Body of pancreas (tissue), 4 donors: ENCODE data around the gene CSRP3. TPM values are rescaled to one million over a fixed set of nuclear protein-coding genes. Genes with fewer than 3 reads are reported as not detected.

Source experiments
- ATAC-seq: fragments of 150-250 bp; one replicate; pipeline ENCODE4 v1.9.1; 2016
- DNase-seq, 4 donors: peaks; one replicate each; pipeline ENCODE4 v3.0.0-alpha.2; 2019
- H3K27ac ChIP-seq, 4 donors: fragments of 200-600 bp; sonication (generic); 1 replicate in 3 of 4; 2 replicates in 1 of 4; pipeline versions ENCODE4 v1.5.1 to v1.6.1; 2016 to 2019; ENCODE audit warnings: mild to moderate bottlenecking in 1 of 4, mixed read lengths in 1 of 4, moderate library complexity in 1 of 4
- H3K27me3 ChIP-seq, 2 donors: fragments of 200-600 bp; sonication (generic); one replicate each; pipeline ENCODE4 v1.6.0; 2016; ENCODE audit warnings: mild to moderate bottlenecking in 1 of 2
- H3K36me3 ChIP-seq, 2 donors: fragments of 200-600 bp; sonication (generic); replicated peaks in 1 of 2; 2 replicates each; pipeline ENCODE4 v1.5.1; 2016; ENCODE audit warnings: low read depth in 2 of 2; ENCODE audit not compliant: insufficient read depth in 1 of 2
- H3K4me1 ChIP-seq: fragments of 200-600 bp; sonication (generic); one replicate; pipeline ENCODE4 v1.6.0; 2016
- H3K4me3 ChIP-seq, 2 donors: fragments of 200-600 bp; sonication (generic); 1 replicate in 1 of 2; 2 replicates in 1 of 2; pipeline ENCODE4 v1.5.1; 2016 to 2019
- H3K9me3 ChIP-seq, 3 donors: fragments of 200-600 bp; sonication (generic); 1 replicate in 2 of 3; 2 replicates in 1 of 3; pipeline ENCODE4 v1.5.1; 2016
- POLR2A ChIP-seq, 3 donors: fragments of 450-650 bp; IDR thresholded peaks; one replicate each; pipeline ENCODE4 v1.6.1; 2016; ENCODE audit warnings: antibody characterized with exemption in 3 of 3, mild to moderate bottlenecking in 2 of 3
- WGBS, 2 donors: methylation state at CpG; one replicate each; pipeline ENCODE4 v1.1.5; 2017; 5-methylcytosine and 5-hydroxymethylcytosine counted together
- intact Hi-C: fragments of 100-400 bp; cut with DNase I; formaldehyde crosslinking; loops from one replicate; pipeline ENCODE4 v1.15.1; 2023
- total RNA-seq, 2 donors: library from RNA; depleted of rRNA; stranded (reverse); fragments of >200 nt; gene quantifications; one replicate each; pipeline ENCODE4 v1.1.0, GENCODE V29; 2016
- TF ChIP-seq, protein P1 (sequence below), 7 experiments: fragments of 450-650 bp in 4 of 7; fragments of 200-600 bp in 3 of 7; sonication (generic) in 3 of 7; IDR thresholded peaks; one replicate each; pipeline ENCODE4 v1.5.1; 2016 to 2019; ENCODE audit warnings: antibody characterized with exemption in 7 of 7

The CSRP3 gene
- total RNA-seq, 2 donors from 2014 or later = not detected

GRCh38 chr11:19181531-19182261, 20.1 kb downstream of the CSRP3 start:
- Histone ChIP-seq H3K27ac (no peak overlapping the region), H3K4me3 (no peak overlapping the region), H3K4me1 (no peaks in the 10 kb centered on the region), H3K27me3 (no peaks in the 10 kb centered on the region), H3K36me3 (no peaks in the 10 kb centered on the region), H3K9me3 (no peaks in the 10 kb centered on the region)
- 79 to 90% methylated on average over 5 of the region's 5 CpGs for WGBS, 2 donors
- DNase-seq (no peak), ATAC-seq (no peak)
- intact Hi-C loops = no loop called here
- no peak for TF ChIP-seq POLR2A (IDR thresholded peaks at IDR 0.05)
- TF ChIP-seq, protein P1, sequence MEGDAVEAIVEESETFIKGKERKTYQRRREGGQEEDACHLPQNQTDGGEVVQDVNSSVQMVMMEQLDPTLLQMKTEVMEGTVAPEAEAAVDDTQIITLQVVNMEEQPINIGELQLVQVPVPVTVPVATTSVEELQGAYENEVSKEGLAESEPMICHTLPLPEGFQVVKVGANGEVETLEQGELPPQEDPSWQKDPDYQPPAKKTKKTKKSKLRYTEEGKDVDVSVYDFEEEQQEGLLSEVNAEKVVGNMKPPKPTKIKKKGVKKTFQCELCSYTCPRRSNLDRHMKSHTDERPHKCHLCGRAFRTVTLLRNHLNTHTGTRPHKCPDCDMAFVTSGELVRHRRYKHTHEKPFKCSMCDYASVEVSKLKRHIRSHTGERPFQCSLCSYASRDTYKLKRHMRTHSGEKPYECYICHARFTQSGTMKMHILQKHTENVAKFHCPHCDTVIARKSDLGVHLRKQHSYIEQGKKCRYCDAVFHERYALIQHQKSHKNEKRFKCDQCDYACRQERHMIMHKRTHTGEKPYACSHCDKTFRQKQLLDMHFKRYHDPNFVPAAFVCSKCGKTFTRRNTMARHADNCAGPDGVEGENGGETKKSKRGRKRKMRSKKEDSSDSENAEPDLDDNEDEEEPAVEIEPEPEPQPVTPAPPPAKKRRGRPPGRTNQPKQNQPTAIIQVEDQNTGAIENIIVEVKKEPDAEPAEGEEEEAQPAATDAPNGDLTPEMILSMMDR (IDR thresholded peaks at IDR 0.05) = no peak

- H3K4me3 ChIP-seq = no peak overlapping the region
- no peaks in the 10 kb centered on the region for H3K9me3 ChIP-seq
- H3K27me3 ChIP-seq = no peaks in the 10 kb centered on the region
- no peak overlapping the region for H3K27ac ChIP-seq
- peaks cover 0 to 2% of the 10 kb centered on the region in 2 donors for H3K36me3 ChIP-seq
- DNase-seq (no peak), ATAC-seq (no peak)
- intact Hi-C loops = no loop called here
- WGBS, 2 donors = 60% methylated on average over 2 of the region's 2 CpGs
- no peaks in the 10 kb centered on the region for H3K4me1 ChIP-seq
- no peak for TF ChIP-seq POLR2A (IDR thresholded peaks at IDR 0.05)
- TF ChIP-seq, protein P1 (IDR thresholded peaks at IDR 0.05) = no peak
These were observed 25.1 kb downstream of the CSRP3 start for GRCh38 chr11:19176629-19177186.

- H3K27ac ChIP-seq = no peak overlapping the region
- WGBS, 2 donors = 96% methylated on average over 7 of the region's 7 CpGs
- TF ChIP-seq, protein P1 (IDR thresholded peaks at IDR 0.05) = no peak
- TF ChIP-seq POLR2A (IDR thresholded peaks at IDR 0.05) = no peak
- intact Hi-C loops = no loop called here
- peaks cover 0 to 4% of the 10 kb centered on the region in 2 donors for H3K36me3 ChIP-seq
- DNase-seq (no peak), ATAC-seq (no peak)
- H3K9me3 ChIP-seq = no peaks in the 10 kb centered on the region
- H3K4me3 ChIP-seq = no peak overlapping the region
- no peaks in the 10 kb centered on the region for H3K4me1 ChIP-seq
- H3K27me3 ChIP-seq = no peaks in the 10 kb centered on the region
These were observed 27.7 kb downstream of the CSRP3 start for GRCh38 chr11:19173964-19174638.

DNA sequence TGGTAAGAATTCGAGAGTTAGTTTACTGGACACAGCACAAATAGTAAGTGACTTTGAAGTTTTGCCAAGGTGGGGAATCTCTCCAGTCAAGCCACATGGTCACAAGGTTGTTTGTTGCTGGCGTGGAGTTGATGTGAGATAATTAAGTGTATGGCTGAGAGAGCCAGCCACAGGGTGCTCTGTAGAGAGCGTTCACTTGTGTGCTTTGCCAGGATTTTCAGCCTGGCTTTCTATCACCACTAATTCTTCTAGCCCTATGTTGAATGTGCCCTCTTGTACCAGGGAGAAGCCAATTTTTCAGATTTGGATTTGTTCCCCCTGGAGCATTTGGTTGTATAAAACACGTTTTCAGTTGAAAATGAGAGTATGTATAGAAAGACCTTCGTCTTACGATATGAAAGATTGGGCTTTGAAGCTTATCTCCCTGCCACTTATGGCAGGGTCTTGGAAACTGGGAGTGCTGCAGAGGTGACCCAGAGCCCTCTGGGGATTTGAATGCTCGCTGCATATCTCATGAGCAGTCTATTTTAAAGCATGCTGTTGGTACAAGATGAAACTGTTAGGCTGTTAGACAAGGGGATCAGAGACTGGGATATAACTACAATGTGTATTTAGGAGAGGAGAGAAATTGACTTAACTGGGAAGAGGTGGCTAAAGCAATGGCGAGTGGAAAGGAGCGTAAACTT, 28.6 kb downstream of the CSRP3 start:
- Histone ChIP-seq H3K27ac (no peak overlapping the region), H3K4me1 (peaks cover 3% of the 10 kb centered on the region), H3K9me3 (no peaks in the 10 kb centered on the region), H3K4me3 (no peak overlapping the region), H3K36me3 (peaks cover 0 to 4% of the 10 kb centered on the region in 2 donors), H3K27me3 (no peaks in the 10 kb centered on the region)
- no peak for TF ChIP-seq POLR2A (IDR thresholded peaks at IDR 0.05)
- TF ChIP-seq, protein P1 (IDR thresholded peaks at IDR 0.05) = no peak
- WGBS, 2 donors = 90 to 96% methylated on average over 9 of the region's 9 CpGs
- ATAC-seq (no peak), DNase-seq (no peak)
- intact Hi-C loops = no loop called here
